Effector CD4-positive, alpha-beta T cell (primary cell): Measurements from ENCODE around the gene SCRN3.
"Not testable (repeated sequence)": the region's sequence is repeated elsewhere in the genome, so short reads cannot be mapped to it uniquely, and the experiment has no call there.

Experiments used
- DNase-seq: peaks from one replicate; pipeline ENCODE4 v3.0.0-alpha.2; 2020
- total RNA-seq: gene quantifications from one replicate; lab custom pipeline; 2026; lab: John Stamatoyannopoulos, UW

The SCRN3 gene
- 9.4 reads per million, percentile 30 among the genes with 10 or more reads in this experiment for total RNA-seq

- peak; percentile 72 for DNase-seq
Measured at GRCh38 chr2:174395284-174395968, at the start of gene SCRN3. Gene SCRN3 (plus strand): TSS chr2:174395730. CDS start chr2:174398284, 2,554 bp downstream.

- no peak for DNase-seq
Measured at GRCh38 chr2:174350018-174350417, 45.5 kb upstream of the SCRN3 start.

- no peak for DNase-seq
Measured at GRCh38 chr2:174350593-174351181, 44.8 kb upstream of the SCRN3 start.

GRCh38 chr2:174353004-174353403 is 42.5 kb upstream of the SCRN3 start:
- DNase-seq: no peak

- DNase-seq: no peak
Measured at GRCh38 chr2:174356347-174356746, 39.2 kb upstream of the SCRN3 start.

- DNase-seq: not testable (repeated sequence)
Measured at GRCh38 chr2:174359663-174360062, 35.9 kb upstream of the SCRN3 start.

- no peak for DNase-seq
Measured at GRCh38 chr2:174362949-174363348, 32.6 kb upstream of the SCRN3 start.

- not testable (repeated sequence) for DNase-seq
Measured at GRCh38 chr2:174363492-174364225, 31.9 kb upstream of the SCRN3 start.

- no peak for DNase-seq
Measured at GRCh38 chr2:174364628-174365027, 30.9 kb upstream of the SCRN3 start.

- no peak for DNase-seq
Measured at GRCh38 chr2:174365571-174365970, 30.0 kb upstream of the SCRN3 start.

GRCh38 chr2:174368691-174369090 is 26.8 kb upstream of the SCRN3 start:
- DNase-seq: no peak

- DNase-seq: no peak
Measured at GRCh38 chr2:174376967-174377366, 18.6 kb upstream of the SCRN3 start.

GRCh38 chr2:174383796-174384195 is 11.7 kb upstream of the SCRN3 start:
- no peak for DNase-seq

- no peak for DNase-seq
Measured at GRCh38 chr2:174385201-174385600, 10.3 kb upstream of the SCRN3 start.

GRCh38 chr2:174388706-174389105 is 6.8 kb upstream of the SCRN3 start:
- DNase-seq: not testable (repeated sequence)

- DNase-seq: no peak
Measured at GRCh38 chr2:174389542-174389941, 6.0 kb upstream of the SCRN3 start.

GRCh38 chr2:174390303-174390702 is 5.2 kb upstream of the SCRN3 start:
- not testable (repeated sequence) for DNase-seq

GRCh38 chr2:174392706-174393105 is 2.8 kb upstream of the SCRN3 start:
- DNase-seq: no peak

- DNase-seq: no peak
Measured at GRCh38 chr2:174395969-174396630, 570 bp downstream of the SCRN3 start.

GRCh38 chr2:174397773-174398172 is 2.2 kb downstream of the SCRN3 start:
- DNase-seq: no peak

GRCh38 chr2:174399171-174399570 is 3.6 kb downstream of the SCRN3 start:
- no peak for DNase-seq

- DNase-seq: no peak
Measured at GRCh38 chr2:174400853-174401252, 5.3 kb downstream of the SCRN3 start.

GRCh38 chr2:174403628-174404027 is 8.1 kb downstream of the SCRN3 start:
- DNase-seq: no peak
